GM21360 (cell line): Measurements from ENCODE around the gene GREM1.

ENCODE experiments used
- ATAC-seq: cut with Tn5 transposase; IDR thresholded peaks from one replicate; pipeline ENCODE4 v1.9.1; 2021; ENCODE audit warnings: mild to moderate bottlenecking, moderate library complexity; ENCODE audit not compliant: unreplicated experiment

Gene GREM1

DNA sequence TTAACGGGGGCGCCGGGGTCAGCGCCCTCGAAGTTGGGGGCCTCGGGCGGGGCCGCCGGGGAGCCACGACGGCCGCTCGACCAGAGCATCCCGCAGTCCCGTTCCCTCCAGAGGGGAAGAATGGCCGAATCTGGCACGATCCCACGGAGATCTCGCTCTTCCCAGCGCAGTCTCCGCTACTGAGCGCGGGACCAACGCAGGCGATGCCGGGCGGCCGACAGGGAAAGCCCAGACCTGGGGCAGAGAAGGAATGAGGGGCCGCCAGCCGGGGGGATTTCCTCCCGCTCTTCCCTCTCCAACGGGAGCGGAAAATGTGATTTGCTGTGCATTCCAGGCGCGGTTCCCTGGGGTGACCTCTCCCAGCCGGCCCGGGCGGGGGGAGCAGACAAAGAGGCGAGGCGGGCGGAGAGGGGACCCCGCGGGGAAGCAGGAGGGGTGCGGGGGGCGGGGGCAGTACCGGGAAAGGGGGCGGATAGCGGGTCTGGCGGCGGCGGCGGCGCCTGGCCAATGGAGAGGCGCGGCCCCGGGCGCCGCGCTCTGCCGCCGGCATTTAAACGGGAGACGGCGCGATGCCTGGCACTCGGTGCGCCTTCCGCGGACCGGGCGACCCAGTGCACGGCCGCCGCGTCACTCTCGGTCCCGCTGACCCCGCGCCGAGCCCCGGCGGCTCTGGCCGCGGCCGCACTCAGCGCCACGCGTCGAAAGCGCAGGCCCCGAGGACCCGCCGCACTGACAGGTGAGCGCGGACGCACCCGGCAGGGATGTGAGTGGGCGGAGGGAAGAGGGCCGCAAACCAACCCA lies at the start of gene GREM1:
TSS of gene GREM1 (plus strand) at position 579 of the 801 bp plus-strand sequence. CDS start 12,687 bp downstream, outside the sequence.
- no peak for ATAC-seq

DNA sequence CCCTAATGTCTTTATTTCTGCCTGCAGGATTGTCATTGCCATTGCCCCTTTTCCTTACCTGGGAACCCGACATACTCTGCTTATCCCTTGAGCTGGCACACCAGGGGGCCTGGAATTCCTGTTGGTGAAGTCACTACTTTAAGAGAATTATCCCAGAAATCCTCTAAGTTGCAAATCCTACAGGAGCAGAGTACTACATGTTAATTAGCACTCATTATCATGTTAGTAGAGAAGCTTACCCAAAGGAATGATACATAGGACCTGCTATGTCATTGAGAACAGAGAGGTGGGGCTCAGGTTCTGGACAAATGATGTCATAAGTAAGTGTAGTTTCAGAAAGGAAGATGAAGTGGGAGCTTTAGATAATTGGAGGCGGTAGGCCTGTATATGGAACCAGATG lies 48.9 kb upstream of the GREM1 start:
- ATAC-seq = no peak

DNA sequence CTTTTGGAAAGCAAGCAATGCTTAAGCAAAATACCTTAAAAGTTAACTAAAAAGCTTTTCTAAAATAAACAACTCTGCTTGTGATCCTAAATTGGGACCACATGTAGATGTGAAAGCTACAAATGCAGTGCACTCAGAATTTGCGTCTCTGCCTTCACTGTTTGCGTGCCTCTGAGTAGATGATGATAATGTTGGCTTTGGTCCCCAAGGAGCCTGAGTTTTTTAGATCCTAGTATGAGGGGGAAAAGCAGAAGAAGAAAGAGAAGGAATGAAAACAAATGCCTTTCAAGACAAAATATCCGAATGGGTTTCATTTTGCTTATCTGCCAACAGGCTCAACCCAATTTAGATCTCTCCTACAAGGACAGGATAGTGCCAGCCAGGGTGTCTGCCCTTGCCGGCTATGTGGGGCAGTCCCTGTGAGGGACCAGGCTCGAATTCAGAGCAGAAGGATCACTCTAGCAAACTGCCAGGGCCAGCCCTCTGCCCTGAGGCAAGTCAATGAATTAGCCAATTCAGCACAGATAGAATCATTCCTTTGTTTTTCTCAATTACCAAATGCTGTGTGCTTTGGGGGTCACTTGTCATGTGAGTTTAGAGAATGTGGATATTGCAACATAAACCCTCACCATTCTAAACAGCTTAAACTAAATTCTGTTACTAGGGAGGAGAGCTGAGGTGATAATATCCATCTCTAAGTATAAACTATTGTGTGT lies 47.8 kb upstream of the GREM1 start:
- ATAC-seq = no peak

DNA sequence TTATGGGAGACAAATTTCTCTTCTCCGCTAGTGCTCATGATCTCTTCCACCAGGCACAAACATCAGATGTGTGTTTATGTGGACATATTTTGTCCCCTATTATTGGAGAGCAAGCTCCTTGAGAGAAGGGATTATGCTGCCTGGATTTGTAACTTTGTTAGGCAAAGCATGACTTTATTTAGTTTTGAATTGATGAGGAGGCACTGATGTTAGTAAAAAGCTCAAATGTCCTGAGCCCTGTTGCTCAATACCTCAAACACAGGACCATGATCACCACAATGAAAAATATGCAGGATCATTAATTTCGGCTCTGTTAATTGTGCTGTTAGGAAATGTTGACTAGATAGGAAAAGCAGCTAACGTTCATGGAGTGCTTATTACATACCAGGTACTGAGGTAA lies 47.2 kb upstream of the GREM1 start:
- no peak for ATAC-seq

DNA sequence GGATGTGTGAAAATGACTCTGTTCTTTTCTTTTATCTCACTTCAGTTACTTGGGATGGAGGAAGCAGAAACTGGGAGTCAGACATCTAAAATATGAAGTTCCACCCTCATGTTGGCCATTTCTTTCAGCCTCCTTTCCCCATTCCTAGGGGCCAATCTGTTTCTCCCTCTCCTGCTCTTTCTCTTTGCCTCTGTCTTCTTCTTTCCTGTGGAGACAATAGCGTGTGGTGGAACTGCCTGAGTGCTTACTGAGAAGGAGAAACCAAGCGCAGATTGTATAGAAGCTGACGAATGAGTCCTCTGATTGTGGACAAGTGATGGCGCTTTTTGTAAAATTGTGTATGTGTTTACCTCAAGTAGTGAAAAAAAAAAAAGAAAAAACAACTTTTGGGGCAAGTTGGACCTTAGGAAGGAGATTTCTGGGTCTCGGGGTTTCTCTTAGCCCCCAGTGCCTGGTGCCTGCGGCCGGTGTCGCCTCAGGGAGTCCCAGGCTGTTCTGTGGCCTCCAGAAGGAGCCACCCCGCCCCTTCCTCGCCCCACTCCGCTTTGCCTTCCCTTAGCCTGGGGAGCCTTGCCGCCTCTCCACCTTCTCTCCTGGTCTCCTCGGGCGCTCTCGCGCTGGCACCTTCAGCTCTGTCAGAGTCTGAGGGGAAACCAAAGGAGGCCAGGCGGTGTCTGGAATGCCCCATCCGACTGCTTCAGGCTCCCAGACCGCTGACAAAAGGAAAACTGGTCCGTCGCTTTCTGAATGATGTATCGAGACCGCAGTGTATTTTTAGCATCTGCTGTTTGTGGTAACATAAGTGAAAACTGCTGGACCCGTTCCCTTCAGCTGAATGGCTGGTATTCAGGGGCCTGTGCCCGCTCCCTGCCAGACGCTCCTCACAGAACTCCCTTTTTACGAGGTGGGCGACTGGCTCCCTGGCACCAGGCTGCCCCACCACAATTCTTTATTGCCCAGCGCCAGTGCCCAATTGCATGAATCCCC lies 46.2 kb upstream of the GREM1 start:
- ATAC-seq = no peak

DNA sequence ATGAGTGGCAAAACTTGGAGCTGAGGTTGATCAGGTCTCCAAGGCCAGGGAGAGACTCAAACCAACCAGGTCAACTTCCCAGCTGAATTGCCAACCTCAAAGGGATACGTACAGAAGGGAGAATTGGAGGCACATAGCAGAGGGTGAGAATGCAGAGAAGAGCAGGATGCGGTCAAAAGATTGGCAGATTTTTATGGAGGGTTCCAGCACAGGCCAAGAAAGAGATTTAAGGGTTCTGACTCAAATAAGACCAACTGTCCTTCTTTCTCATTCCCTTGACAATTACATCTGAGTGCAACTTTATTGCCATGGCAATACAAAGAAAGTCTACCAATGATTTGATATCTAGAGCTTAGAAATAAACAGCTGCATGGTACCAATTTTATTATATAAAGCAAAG lies 43.1 kb upstream of the GREM1 start:
- ATAC-seq = no peak

DNA sequence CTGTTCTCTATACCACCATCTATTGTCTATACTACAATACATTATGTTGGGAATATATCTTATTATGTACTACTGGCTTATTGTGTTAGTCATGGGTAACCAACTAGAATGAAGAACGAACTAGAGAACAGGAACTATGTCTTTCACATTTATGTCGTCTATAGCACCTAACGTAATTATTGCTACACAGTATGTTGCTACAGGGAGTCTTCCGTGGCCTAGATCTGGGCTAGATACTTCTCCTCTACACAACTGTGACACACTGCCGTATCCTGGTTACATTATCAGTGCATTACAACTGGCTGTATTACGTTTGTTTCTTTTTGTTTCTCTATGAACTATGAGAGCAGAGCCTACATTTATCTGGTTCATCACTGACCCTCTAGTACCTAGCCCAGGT lies 42.3 kb upstream of the GREM1 start:
- no peak for ATAC-seq

DNA sequence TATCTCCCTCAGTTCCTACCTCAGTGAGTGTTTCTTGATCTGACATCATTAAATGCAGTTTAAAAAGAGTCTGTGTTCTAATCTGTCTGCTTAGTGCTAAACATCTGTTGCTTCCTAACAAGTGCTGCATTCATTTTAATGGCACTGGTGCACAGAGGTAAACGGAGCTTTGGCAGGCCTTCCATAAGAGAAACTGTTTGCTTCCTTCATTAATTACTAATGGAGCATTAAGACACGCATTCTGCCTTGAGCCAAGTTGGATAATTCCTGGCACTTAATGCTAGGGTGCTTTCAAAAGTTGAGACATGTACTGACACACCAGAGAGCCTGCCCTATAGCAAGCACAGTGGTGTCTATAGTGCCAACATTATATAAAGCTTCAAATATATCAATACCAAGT lies 41.6 kb upstream of the GREM1 start:
- no peak for ATAC-seq

DNA sequence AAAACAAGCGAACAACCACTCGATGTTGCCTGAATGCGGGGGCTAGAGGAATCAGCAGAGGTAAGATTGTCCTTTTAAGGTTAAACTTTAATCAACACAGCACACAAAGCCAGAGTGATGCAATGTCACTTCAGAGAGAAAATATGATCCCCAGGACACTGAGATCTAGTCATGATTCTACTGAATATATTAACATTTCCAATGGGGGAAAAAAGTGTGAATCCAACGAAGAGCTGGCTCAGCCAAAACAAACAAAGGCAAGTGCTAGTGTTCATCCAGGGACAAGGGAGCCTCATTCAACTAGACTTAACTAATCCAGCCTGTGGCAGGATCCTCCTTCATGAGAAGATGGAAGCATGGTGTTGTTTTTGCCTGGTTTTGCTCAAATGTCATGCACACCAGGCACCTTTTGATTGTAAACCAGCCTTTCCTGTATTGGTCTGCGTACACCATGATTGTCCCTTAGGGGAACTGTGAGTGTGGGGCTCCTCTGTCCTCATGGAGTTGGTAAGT lies 40.5 kb upstream of the GREM1 start:
- ATAC-seq = no peak

DNA sequence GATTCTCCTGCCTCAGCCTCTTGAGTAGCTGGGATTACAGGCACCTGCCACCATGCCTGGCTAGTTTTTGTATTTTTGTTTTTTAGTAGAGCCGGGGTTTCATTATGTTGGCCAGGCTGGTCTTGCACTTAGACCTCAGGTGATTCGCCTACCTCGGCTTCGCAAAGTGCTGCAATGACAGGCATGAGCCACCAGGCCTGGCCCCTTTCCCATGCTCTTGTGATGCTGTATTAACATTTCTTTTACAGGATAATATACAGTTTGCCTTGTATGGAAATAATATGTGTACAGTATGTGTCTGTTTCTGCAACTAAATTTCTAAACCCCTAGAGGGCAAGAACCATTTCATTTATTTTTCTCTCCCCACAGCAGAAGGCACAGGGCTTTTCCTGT lies 38.5 kb upstream of the GREM1 start:
- no peak for ATAC-seq

DNA sequence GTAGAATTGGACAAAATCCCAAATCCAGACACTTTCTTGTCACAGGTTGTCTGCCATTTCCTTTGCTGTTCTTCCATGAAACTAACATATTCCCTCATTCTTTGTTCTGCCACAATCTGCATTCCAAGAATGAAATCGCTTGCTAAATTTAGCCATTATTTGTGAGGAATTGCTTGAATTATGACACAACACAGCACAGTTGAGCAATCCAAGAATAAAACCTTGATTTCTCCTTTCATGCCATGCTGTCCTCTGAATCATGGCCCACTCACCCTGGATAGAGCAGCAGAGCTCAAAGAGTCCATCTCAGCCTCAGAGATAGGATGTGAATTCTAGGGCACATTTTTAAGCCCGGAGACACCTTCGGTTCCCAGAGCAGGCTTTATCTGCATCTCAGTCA lies 35.2 kb upstream of the GREM1 start:
- ATAC-seq = no peak

DNA sequence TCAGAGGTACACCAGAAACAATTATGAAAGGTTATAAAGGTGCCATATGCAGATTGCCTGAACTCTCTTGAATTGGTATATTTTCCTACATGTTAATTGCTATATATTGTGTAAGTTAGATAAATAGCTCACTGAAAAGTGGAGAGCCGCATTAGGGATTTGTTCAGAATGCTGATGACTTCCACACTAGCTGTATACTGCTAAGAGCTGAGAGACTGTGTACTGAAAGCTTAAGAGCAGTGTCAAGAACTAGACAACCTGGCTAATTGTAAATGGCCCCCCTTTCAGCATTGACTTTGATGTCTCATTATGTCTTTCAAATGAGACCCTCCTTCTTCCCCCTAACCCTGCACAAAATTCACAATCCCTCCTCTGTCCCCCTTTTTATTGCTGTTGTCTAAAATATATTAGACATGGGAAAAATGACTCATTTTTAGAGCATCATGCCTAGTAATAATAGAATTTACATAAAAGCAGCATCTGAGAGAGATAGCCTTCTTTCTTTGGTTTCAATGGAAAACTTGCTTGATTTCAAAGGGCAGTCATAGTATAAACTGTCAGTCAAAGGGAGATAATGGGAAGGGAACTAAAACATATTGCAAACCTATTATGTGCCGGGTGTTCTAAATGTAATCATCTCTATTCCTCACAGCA lies 34.7 kb upstream of the GREM1 start:
- ATAC-seq = no peak

DNA sequence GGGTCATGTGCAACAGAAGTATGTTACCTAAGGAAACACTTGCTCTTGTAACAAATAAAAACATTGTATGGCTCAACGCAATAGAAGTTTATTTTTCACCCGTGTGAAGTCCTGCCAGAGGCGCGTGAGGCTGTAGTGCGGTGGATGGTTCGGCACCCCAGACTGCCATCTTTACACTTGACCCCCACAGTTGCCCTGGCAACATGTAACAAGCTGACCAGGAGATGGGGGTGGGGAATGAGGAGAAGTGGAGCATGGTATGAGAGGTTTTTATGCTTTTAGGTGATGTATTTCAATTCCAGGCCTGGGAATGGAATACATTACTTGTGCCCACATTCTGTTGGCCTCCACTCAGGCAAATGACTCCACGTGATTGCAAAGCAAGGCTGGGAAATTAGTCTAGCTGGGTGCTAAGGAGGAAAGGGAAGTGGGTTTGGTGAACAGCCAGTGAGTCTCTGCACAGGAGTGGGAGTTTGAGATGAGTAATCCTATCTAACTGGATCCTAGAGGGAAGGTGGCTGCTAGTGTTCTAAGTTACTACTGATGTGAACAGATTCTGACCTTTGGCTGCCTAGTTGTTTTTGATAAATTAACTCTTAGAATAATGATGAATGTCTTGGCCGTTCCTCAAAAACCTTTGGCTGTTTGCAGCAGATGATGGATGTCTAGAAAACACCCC lies 33.8 kb upstream of the GREM1 start:
- no peak for ATAC-seq

DNA sequence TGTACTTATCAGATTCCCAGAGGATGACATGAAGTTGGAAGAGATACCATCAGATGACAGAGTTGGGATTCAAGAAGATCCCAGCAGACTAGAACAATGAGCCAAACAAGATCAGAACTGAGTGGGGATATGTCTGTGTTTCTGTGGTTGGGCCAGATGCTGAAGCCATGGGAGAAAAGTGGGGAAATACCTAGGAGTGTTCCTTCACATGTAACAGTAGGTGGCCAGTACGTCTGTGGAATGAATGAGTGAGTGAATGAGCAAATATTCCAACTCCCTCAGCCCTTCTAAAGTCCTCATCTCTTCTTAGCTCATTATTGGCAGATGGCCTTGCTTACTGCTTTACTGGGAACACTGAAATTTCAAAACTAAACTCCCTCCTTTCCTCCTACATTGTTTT lies 32.2 kb upstream of the GREM1 start:
- no peak for ATAC-seq

DNA sequence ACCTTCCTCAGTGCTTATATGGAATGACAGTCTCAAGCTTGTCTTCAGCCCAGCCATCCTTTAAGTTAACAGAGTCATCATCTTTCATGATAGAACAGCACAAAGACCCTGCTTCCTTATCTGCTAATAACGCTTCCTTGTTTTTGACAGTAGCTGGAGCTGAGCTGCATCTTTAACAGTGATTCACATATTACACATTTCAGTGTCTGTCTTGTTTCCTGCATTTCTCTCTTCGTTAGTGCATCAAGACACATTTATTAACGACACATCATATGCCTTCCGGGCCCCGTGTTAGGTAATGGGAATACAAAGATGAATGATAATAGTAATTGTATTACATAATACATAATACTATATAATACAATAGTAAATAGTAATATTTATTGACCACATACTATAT lies 30.2 kb upstream of the GREM1 start:
- ATAC-seq = no peak

DNA sequence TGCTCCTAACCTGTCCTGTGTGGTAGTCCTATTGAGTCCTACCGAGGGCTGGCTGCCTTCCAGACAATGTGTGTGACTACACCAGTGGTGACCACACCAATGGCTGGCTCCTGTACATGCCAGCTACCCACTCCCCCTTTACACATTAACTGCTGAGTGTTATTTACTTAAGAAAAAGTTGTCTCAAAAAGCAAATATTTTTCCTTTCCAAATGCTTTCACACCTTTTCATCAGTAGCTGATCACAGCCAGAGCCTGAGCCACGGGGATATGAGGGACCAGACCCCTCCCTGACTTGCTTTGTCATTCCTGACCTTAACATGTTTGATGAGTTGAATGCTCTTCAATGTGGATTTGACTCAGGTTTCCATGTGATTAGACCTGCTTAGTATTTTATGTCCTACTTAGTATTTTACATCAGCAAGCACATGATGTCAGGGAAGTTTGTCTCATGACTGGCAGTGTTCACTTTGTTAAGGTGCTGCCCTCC lies 29.6 kb upstream of the GREM1 start:
- ATAC-seq = no peak

DNA sequence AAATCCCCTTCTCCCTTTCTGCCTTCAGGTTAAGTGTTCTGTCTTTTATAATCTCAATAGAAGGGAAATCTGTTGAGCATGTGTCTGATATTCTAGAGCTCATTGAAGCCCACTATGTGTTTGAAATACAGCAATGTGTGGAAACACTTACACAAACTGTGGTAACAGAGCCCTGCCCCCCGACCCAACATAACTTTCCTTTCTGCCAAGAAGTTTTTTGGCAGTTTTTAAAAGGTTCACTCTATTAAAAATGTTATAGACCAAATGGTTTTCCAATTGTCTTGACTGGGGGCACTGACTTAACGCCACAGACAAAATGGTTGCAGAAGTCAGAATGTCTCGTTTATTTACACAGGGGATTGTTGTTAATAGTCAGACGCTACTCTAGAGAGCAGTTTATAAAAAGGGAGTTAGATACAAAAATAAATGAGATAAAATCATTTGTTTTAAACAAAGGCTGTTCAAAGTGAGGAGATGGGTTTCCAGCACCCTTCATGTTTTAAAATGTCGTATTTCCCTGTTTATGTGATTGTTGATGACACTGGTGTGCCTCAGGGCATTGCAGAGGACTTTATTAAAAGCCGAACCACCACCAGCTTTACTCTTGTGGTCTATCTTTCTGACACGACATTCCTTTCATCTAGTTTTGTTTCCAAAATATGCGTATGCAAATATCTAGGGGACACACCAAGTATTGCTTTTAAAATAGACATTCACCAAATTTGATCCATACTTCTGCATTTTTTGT lies 26.7 kb upstream of the GREM1 start:
- ATAC-seq = no peak

DNA sequence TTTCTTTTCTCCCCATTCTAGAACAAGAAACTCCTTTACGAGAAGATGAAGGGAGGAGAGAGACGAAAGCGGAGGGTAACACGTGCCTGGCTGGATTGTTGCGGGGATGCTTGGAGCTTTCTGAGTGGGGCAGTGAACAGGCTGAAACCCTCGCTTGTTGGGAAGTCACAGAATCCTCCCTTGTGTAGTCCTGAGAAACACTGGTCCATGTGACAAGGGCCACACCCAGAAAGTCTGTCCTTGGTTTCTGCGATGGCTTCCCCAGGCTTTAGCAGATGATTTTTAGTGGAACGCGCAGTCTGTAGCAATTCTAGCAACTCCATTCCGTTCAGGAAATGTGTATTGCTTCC lies 26.1 kb upstream of the GREM1 start:
- ATAC-seq = no peak

DNA sequence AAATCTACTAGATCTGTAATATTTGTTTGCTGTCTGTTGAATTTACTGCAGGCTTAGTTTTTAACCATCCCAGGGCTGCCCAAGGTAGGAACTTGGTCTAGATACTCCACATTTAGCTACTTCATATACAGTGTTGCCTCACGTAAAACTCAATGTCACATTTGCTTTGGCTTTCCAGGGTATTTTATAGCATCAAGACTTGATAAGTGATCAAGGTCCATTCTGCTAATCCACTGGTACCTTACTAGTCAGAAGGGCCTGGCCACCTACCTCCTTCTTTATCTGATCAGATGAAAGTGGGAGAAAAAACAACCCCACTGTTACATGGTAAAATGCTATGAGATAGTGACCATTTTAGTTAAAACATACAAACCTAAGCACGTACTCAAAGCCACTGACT lies 25.5 kb upstream of the GREM1 start:
- ATAC-seq = no peak
